ENCODE results near the gene PARD3B. TPM values are rescaled to one million over a fixed set of nuclear protein-coding genes. Genes with fewer than 3 reads are reported as not detected.

The PARD3B gene
- total and polyA plus RNA-seq, 10 of the 15 experiments (the other 5 are each of a cell fraction or from before 2014, with no cell fraction given) = 0.01 to 0.54 (median 0.07) TPM; not detected in 7

GRCh38 chr2:204870053-204870452 is 324.8 kb downstream of the PARD3B start:
- in situ Hi-C loops (cut with MboI) (no loop called here), intact Hi-C loops (cut with micrococcal nuclease; ENCODE audit: unreplicated experiment) (no loop called here)
- Histone ChIP-seq H3K27me3 (replicated peaks in 1 of 2; ENCODE audit: control insufficient read depth in 2 of 2, insufficient read depth in 2 of 2, low read length in 1 of 2) (no peaks in the 10 kb centered on the region), H3K4me1 (ENCODE audit: control insufficient read depth, insufficient read depth, low read length) (no peaks in the 10 kb centered on the region), H3K4me2 (ENCODE audit: control insufficient read depth, insufficient read depth) (no peak overlapping the region), H3K9me3 (replicated peaks; ENCODE audit: control insufficient read depth, insufficient read depth, low read length) (no peaks in the 10 kb centered on the region), H4K20me1 (ENCODE audit: control insufficient read depth, insufficient read depth) (no peaks in the 10 kb centered on the region), H2AFZ (ENCODE audit: control insufficient read depth, low read depth, low read length) (no peak overlapping the region), H3K4me3 (no peak overlapping the region), H3K9ac (ENCODE audit: control insufficient read depth, insufficient read depth, low read length) (no peak overlapping the region), H3K36me3 (ENCODE audit: control insufficient read depth in 2 of 2, insufficient read depth in 2 of 2, low read length in 1 of 2) (no peaks in the 10 kb centered on the region), H3K27ac (ENCODE audit: control insufficient read depth, insufficient read depth) (no peak overlapping the region), H3K79me2 (ENCODE audit: control insufficient read depth, insufficient read depth, low read length) (no peaks in the 10 kb centered on the region)
- RAD21 ChIA-PET (ENCODE audit: unreplicated experiment) = no interaction called here
- FAIRE-seq = no peak
- TF ChIP-seq IKZF2 (IDR thresholded peaks at IDR 0.05) (no peak), IRF4 (IDR thresholded peaks at IDR 0.05; ENCODE audit: low read depth, low read length) (no peak), TAF1 (IDR thresholded peaks at IDR 0.05; ENCODE audit: borderline replicate concordance, low read depth, low read length) (no peak), ZNF687 (IDR thresholded peaks at IDR 0.05) (no peak), RAD21 (IDR thresholded peaks at IDR 0.05; ENCODE audit: insufficient read depth, low read depth, low read length) (no peak)
- POLR2A ChIA-PET = no interaction called here
- 3% methylated on average over 2 of the region's 2 CpGs for WGBS (ENCODE audit: insufficient coverage, insufficient replicate concordance, low lambda C conversion rate, missing lambda C conversion rate)
- SMC1A ChIA-PET (ENCODE audit: uncharacterized antibody, unreplicated experiment) = no interaction called here
- ATAC-seq = no peak
- DNase-seq (ENCODE audit: low read depth, low spot score) = no peak
- CTCF ChIA-PET = no interaction called here
- BruUV-seq (replicated peaks) = no TSS peak
